ENCODE data around the gene POU3F1.
A peak's percentile ranks its signal among the peaks of the same experiment; 100 is the strongest.

The POU3F1 gene

GRCh38 chr1:38068980-38069340 lies 22.4 kb upstream of the POU3F1 start:
- Histone ChIP-seq H2BK120ac (ENCODE audit: low read depth, low read length) (no peak overlapping the region), H3K36me3 (ENCODE audit: control insufficient read depth in 1 of 2, insufficient read depth in 2 of 2, low read depth in 1 of 2, low read length in 2 of 2) (no peaks in the 10 kb centered on the region), H3K18ac (ENCODE audit: low read depth in 1 of 2, low read length in 2 of 2) (no peak overlapping the region), H3K4me3 (ENCODE audit: insufficient read depth in 1 of 2, low read depth in 1 of 2, low read length in 2 of 2) (no peak overlapping the region), H3K4me2 (ENCODE audit: low read length, poor library complexity, severe bottlenecking) (no peak overlapping the region), H3K27ac (ENCODE audit: low read length, poor library complexity, severe bottlenecking) (no peak overlapping the region), H3K14ac (ENCODE audit: low read length in 2 of 2) (no peak overlapping the region), H3K27me3 (ENCODE audit: control insufficient read depth in 1 of 2, insufficient read depth in 1 of 2, low read length in 2 of 2) (peaks cover 69 to 75% of the 10 kb centered on the region in 2 experiments), H3K4me1 (ENCODE audit: control insufficient read depth, insufficient read depth, low read depth, low read length) (peaks cover 14% of the 10 kb centered on the region), H3K4ac (ENCODE audit: low read depth in 1 of 2, low read length in 2 of 2) (no peak overlapping the region), H2AK5ac (ENCODE audit: low read length, severe bottlenecking) (no peak overlapping the region), H4K91ac (ENCODE audit: low read length) (no peak overlapping the region), H2BK12ac (ENCODE audit: low read length in 2 of 2) (no peak overlapping the region), H3K9me3 (ENCODE audit: control insufficient read depth, low read length) (no peaks in the 10 kb centered on the region), H3K23ac (ENCODE audit: low read length in 2 of 2) (no peak overlapping the region), H3K9ac (ENCODE audit: low read length) (no peak overlapping the region), H3K79me1 (replicated peaks; ENCODE audit: low read length, poor library complexity, severe bottlenecking) (no peaks in the 10 kb centered on the region), H2BK5ac (ENCODE audit: low read depth, low read length, poor library complexity, severe bottlenecking) (no peak overlapping the region), H4K8ac (ENCODE audit: low read length) (no peak overlapping the region), H2AFZ (ENCODE audit: low read depth, low read length) (no peak overlapping the region), H2BK15ac (ENCODE audit: low read depth, poor library complexity, severe bottlenecking) (no peak overlapping the region)
- DNase-seq, result no peak
- 77% methylated on average over 3 of the region's 3 CpGs for WGBS

GRCh38 chr1:38068220-38068979 lies 21.8 kb upstream of the POU3F1 start:
- H2BK12ac ChIP-seq (ENCODE audit: low read length in 2 of 2), result no peak overlapping the region
- no peak overlapping the region for H3K4me3 ChIP-seq (ENCODE audit: insufficient read depth in 1 of 2, low read depth in 1 of 2, low read length in 2 of 2)
- no peaks in the 10 kb centered on the region for H3K36me3 ChIP-seq (ENCODE audit: control insufficient read depth in 1 of 2, insufficient read depth in 2 of 2, low read depth in 1 of 2, low read length in 2 of 2)
- no peak overlapping the region for H3K14ac ChIP-seq (ENCODE audit: low read length in 2 of 2)
- no peak overlapping the region for H4K91ac ChIP-seq (ENCODE audit: low read length)
- no peak overlapping the region for H2BK120ac ChIP-seq (ENCODE audit: low read depth, low read length)
- H3K4me2 ChIP-seq (ENCODE audit: low read length, poor library complexity, severe bottlenecking), result no peak overlapping the region
- H4K8ac ChIP-seq (ENCODE audit: low read length), result no peak overlapping the region
- WGBS, result 74% methylated on average over 14 of the region's 14 CpGs
- no peak overlapping the region for H2AK5ac ChIP-seq (ENCODE audit: low read length, severe bottlenecking)
- no peak overlapping the region for H2BK5ac ChIP-seq (ENCODE audit: low read depth, low read length, poor library complexity, severe bottlenecking)
- no peak overlapping the region for H3K9ac ChIP-seq (ENCODE audit: low read length)
- H3K79me1 ChIP-seq (replicated peaks; ENCODE audit: low read length, poor library complexity, severe bottlenecking), result no peaks in the 10 kb centered on the region
- H2BK15ac ChIP-seq (ENCODE audit: low read depth, poor library complexity, severe bottlenecking), result no peak overlapping the region
- H3K9me3 ChIP-seq (ENCODE audit: control insufficient read depth, low read length), result no peaks in the 10 kb centered on the region
- no peak overlapping the region for H3K18ac ChIP-seq (ENCODE audit: low read depth in 1 of 2, low read length in 2 of 2)
- no peak overlapping the region for H2AFZ ChIP-seq (ENCODE audit: low read depth, low read length)
- no peak for DNase-seq
- peaks cover 15% of the 10 kb centered on the region for H3K4me1 ChIP-seq (ENCODE audit: control insufficient read depth, insufficient read depth, low read depth, low read length)
- no peak overlapping the region for H3K27ac ChIP-seq (ENCODE audit: low read length, poor library complexity, severe bottlenecking)
- H3K27me3 ChIP-seq (ENCODE audit: control insufficient read depth in 1 of 2, insufficient read depth in 1 of 2, low read length in 2 of 2), result peaks cover 64 to 70% of the 10 kb centered on the region in 2 experiments
- H3K4ac ChIP-seq (ENCODE audit: low read depth in 1 of 2, low read length in 2 of 2), result no peak overlapping the region
- H3K23ac ChIP-seq (ENCODE audit: low read length in 2 of 2), result no peak overlapping the region

- no peak overlapping the region for H2BK12ac ChIP-seq (ENCODE audit: low read length in 2 of 2)
- DNase-seq, result peak; percentile 32
- no peak overlapping the region for H2AK5ac ChIP-seq (ENCODE audit: low read length, severe bottlenecking)
- no peak overlapping the region for H3K23ac ChIP-seq (ENCODE audit: low read length in 2 of 2)
- H3K18ac ChIP-seq (ENCODE audit: low read depth in 1 of 2, low read length in 2 of 2), result no peak overlapping the region
- no peak overlapping the region for H3K4me2 ChIP-seq (ENCODE audit: low read length, poor library complexity, severe bottlenecking)
- no peak overlapping the region for H2BK15ac ChIP-seq (ENCODE audit: low read depth, poor library complexity, severe bottlenecking)
- H3K4ac ChIP-seq (ENCODE audit: low read depth in 1 of 2, low read length in 2 of 2), result no peak overlapping the region
- H3K9ac ChIP-seq (ENCODE audit: low read length), result no peak overlapping the region
- H3K79me1 ChIP-seq (replicated peaks; ENCODE audit: low read length, poor library complexity, severe bottlenecking), result no peaks in the 10 kb centered on the region
- H3K4me3 ChIP-seq (ENCODE audit: insufficient read depth in 1 of 2, low read depth in 1 of 2, low read length in 2 of 2), result peak overlapping the region in 1 of 2 experiments; percentile 27
- 29% methylated on average over 10 of the region's 11 CpGs for WGBS
- H3K27ac ChIP-seq (ENCODE audit: low read length, poor library complexity, severe bottlenecking), result no peak overlapping the region
- no peaks in the 10 kb centered on the region for H3K9me3 ChIP-seq (ENCODE audit: control insufficient read depth, low read length)
- H4K8ac ChIP-seq (ENCODE audit: low read length), result no peak overlapping the region
- no peak overlapping the region for H2BK120ac ChIP-seq (ENCODE audit: low read depth, low read length)
- H3K14ac ChIP-seq (ENCODE audit: low read length in 2 of 2), result no peak overlapping the region
- peaks cover 34 to 46% of the 10 kb centered on the region in 2 experiments for H3K27me3 ChIP-seq (ENCODE audit: control insufficient read depth in 1 of 2, insufficient read depth in 1 of 2, low read length in 2 of 2)
- H2AFZ ChIP-seq (ENCODE audit: low read depth, low read length), result no peak overlapping the region
- H3K4me1 ChIP-seq (ENCODE audit: control insufficient read depth, insufficient read depth, low read depth, low read length), result peaks cover 14% of the 10 kb centered on the region
- H3K36me3 ChIP-seq (ENCODE audit: control insufficient read depth in 1 of 2, insufficient read depth in 2 of 2, low read depth in 1 of 2, low read length in 2 of 2), result no peaks in the 10 kb centered on the region
- no peak overlapping the region for H2BK5ac ChIP-seq (ENCODE audit: low read depth, low read length, poor library complexity, severe bottlenecking)
- H4K91ac ChIP-seq (ENCODE audit: low read length), result no peak overlapping the region
These were observed 17.8 kb upstream of the POU3F1 start for GRCh38 chr1:38064197-38064903.

- Histone ChIP-seq H3K4ac (ENCODE audit: low read depth in 1 of 2, low read length in 2 of 2) (no peak overlapping the region), H3K36me3 (ENCODE audit: control insufficient read depth in 1 of 2, insufficient read depth in 2 of 2, low read depth in 1 of 2, low read length in 2 of 2) (no peaks in the 10 kb centered on the region), H3K4me3 (ENCODE audit: insufficient read depth in 1 of 2, low read depth in 1 of 2, low read length in 2 of 2) (no peak overlapping the region), H2BK120ac (ENCODE audit: low read depth, low read length) (no peak overlapping the region), H2BK12ac (ENCODE audit: low read length in 2 of 2) (no peak overlapping the region), H3K14ac (ENCODE audit: low read length in 2 of 2) (no peak overlapping the region), H3K4me2 (ENCODE audit: low read length, poor library complexity, severe bottlenecking) (no peak overlapping the region), H3K79me1 (replicated peaks; ENCODE audit: low read length, poor library complexity, severe bottlenecking) (no peaks in the 10 kb centered on the region), H3K27ac (ENCODE audit: low read length, poor library complexity, severe bottlenecking) (no peak overlapping the region), H2BK15ac (ENCODE audit: low read depth, poor library complexity, severe bottlenecking) (no peak overlapping the region), H2BK5ac (ENCODE audit: low read depth, low read length, poor library complexity, severe bottlenecking) (no peak overlapping the region), H3K4me1 (ENCODE audit: control insufficient read depth, insufficient read depth, low read depth, low read length) (peaks cover 14% of the 10 kb centered on the region), H4K8ac (ENCODE audit: low read length) (no peak overlapping the region), H2AFZ (ENCODE audit: low read depth, low read length) (no peak overlapping the region), H3K23ac (ENCODE audit: low read length in 2 of 2) (no peak overlapping the region), H4K91ac (ENCODE audit: low read length) (no peak overlapping the region), H3K9ac (ENCODE audit: low read length) (no peak overlapping the region), H3K27me3 (ENCODE audit: control insufficient read depth in 1 of 2, insufficient read depth in 1 of 2, low read length in 2 of 2) (peaks cover 37 to 39% of the 10 kb centered on the region in 2 experiments), H3K9me3 (ENCODE audit: control insufficient read depth, low read length) (no peaks in the 10 kb centered on the region), H3K18ac (ENCODE audit: low read depth in 1 of 2, low read length in 2 of 2) (no peak overlapping the region), H2AK5ac (ENCODE audit: low read length, severe bottlenecking) (no peak overlapping the region)
- DNase-seq, result no peak
- 78% methylated on average over 4 of the region's 5 CpGs for WGBS
These were observed 17.0 kb upstream of the POU3F1 start for GRCh38 chr1:38063616-38064015.

Data from mesenchymal stem cell (in vitro differentiated cells and primary cell).